ENCODE results near the gene RASSF5. TPM values are rescaled to one million over a fixed set of nuclear protein-coding genes. Genes with fewer than 3 reads are reported as not detected.
A peak's percentile ranks its signal among the peaks of the same experiment; 100 is the strongest.

The RASSF5 gene
- total and polyA plus RNA-seq, 9 of the 15 experiments (the other 6 are each of a cell fraction or from before 2014, with no cell fraction given) = 6.1 to 41.0 (median 25.2) TPM

GRCh38 chr1:206551296-206551985 is 44.1 kb downstream of the RASSF5 start (continued):
- TF ChIP-seq RCOR1 (IDR thresholded peaks at IDR 0.05; ENCODE audit: borderline replicate concordance in 1 of 2, low read depth in 2 of 2, low read length in 2 of 2) = peak in 1 of 2 experiments; percentile 64; a peak in 1 of 4 replicates
- no peak for TF ChIP-seq PRMT5 (CRISPR knock-in tag; IDR thresholded peaks at IDR 0.05)
- TF ChIP-seq JUND (IDR thresholded peaks at IDR 0.05; ENCODE audit: borderline replicate concordance, low read depth, low read length) = peak; percentile 36; the same call in 1 of the 2 replicates
- TF ChIP-seq JUND (tag; IDR thresholded peaks at IDR 0.05; ENCODE audit: borderline replicate concordance, low read depth, low read length) = no peak; the same call in 2 of the 3 replicates
- TF ChIP-seq ARID1B (IDR thresholded peaks at IDR 0.05) = peak; percentile 86
- peak in 1 of 2 experiments; percentile 50; a peak in 1 of 4 replicates for TF ChIP-seq ZMIZ1 (IDR thresholded peaks at IDR 0.05; ENCODE audit: low read depth in 2 of 2, low read length in 2 of 2)
- TF ChIP-seq HES1 (IDR thresholded peaks at IDR 0.05; ENCODE audit: low read depth) = no peak
- peak; percentile 75 for TF ChIP-seq TAL1 (IDR thresholded peaks at IDR 0.05)
- peak; percentile 17; the same call in 1 of the 2 replicates for TF ChIP-seq BHLHE40 (IDR thresholded peaks at IDR 0.05; ENCODE audit: low read length)
- TF ChIP-seq ZBTB12 (CRISPR knock-in tag; IDR thresholded peaks at IDR 0.05) = no peak
- TF ChIP-seq BRF2 (IDR thresholded peaks at IDR 0.05; ENCODE audit: borderline replicate concordance, insufficient read depth, insufficient read length) = no peak
- no peak for TF ChIP-seq ZKSCAN3 (CRISPR knock-in tag; IDR thresholded peaks at IDR 0.05)
- TF ChIP-seq TRIM25 (IDR thresholded peaks at IDR 0.05; ENCODE audit: borderline replicate concordance) = no peak
- no peak for TF ChIP-seq FOXJ3 (CRISPR knock-in tag; IDR thresholded peaks at IDR 0.05)
- peak; percentile 51; the same call in 1 of the 2 replicates for TF ChIP-seq MTA2 (IDR thresholded peaks at IDR 0.05; ENCODE audit: low read depth)
- TF ChIP-seq NFIC (IDR thresholded peaks at IDR 0.05) = 0 out of 2 replicates have a peak, but pooled peaks have one; percentile 21
- TF ChIP-seq FOXP1 (CRISPR knock-in tag; IDR thresholded peaks at IDR 0.05) = 0 out of 2 replicates have a peak, but pooled peaks have one; percentile 63
- TF ChIP-seq CCNT2 (IDR thresholded peaks at IDR 0.05; ENCODE audit: borderline replicate concordance, extremely low read depth, insufficient read length, low read depth, low read length) = peak; percentile 44
- TF ChIP-seq KDM1A (IDR thresholded peaks at IDR 0.05) = peak; percentile 41 to 59; a peak in 2 of 4 replicates
- peak; percentile 63 for TF ChIP-seq CBFA2T2 (conservative IDR thresholded peaks at IDR 0.05)

All from K562 (cell line).